Neural cell (in vitro differentiated cells): ENCODE data around the gene TMEM121B.

Experiments
- CTCF ChIP-seq: fragments of 450-650 bp; IDR thresholded peaks from 2 replicates; pipeline ENCODE4 v1.5.1; 2014; ENCODE audit warnings: antibody characterized with exemption, mild to moderate bottlenecking, moderate library complexity; ENCODE audit not compliant: poor library complexity, severe bottlenecking
- EP300 ChIP-seq: fragments of 450-650 bp; conservative IDR thresholded peaks from 2 replicates; pipeline ENCODE4 v1.6.1; 2014; ENCODE audit warnings: antibody characterized with exemption, mild to moderate bottlenecking, moderate library complexity; ENCODE audit not compliant: poor library complexity, severe bottlenecking
- EZH2 ChIP-seq: fragments of 200-600, 300-800 bp; shearing (Covaris generic), sonication (generic); IDR thresholded peaks from 2 replicates; pipeline ENCODE4 v1.6.1; 2014; ENCODE audit warnings: antibody characterized with exemption, low read length, borderline replicate concordance, mild to moderate bottlenecking; ENCODE audit not compliant: insufficient read depth, poor library complexity, severe bottlenecking
- POLR2AphosphoS5 ChIP-seq: IDR thresholded peaks from 2 replicates; pipeline ENCODE4 v1.6.1; 2012
- RAD21 ChIP-seq: fragments of 450-650 bp; conservative IDR thresholded peaks from 2 replicates; pipeline ENCODE4 v1.6.1; 2014; ENCODE audit warnings: antibody characterized with exemption, mild to moderate bottlenecking, moderate library complexity
- SMC3 ChIP-seq: fragments of 450-650 bp; conservative IDR thresholded peaks from 2 replicates; pipeline ENCODE4 v1.6.1; 2014; ENCODE audit warnings: antibody characterized with exemption, mild to moderate bottlenecking, moderate library complexity; ENCODE audit not compliant: poor library complexity
- TAF1 ChIP-seq: IDR thresholded peaks from 2 replicates; pipeline ENCODE4 v1.6.1; 2012; ENCODE audit warnings: low read depth
- TF ChIP-seq, protein P1 (sequence below): IDR thresholded peaks from 2 replicates; pipeline ENCODE4 v1.6.1; 2012; ENCODE audit warnings: borderline replicate concordance

DNA sequence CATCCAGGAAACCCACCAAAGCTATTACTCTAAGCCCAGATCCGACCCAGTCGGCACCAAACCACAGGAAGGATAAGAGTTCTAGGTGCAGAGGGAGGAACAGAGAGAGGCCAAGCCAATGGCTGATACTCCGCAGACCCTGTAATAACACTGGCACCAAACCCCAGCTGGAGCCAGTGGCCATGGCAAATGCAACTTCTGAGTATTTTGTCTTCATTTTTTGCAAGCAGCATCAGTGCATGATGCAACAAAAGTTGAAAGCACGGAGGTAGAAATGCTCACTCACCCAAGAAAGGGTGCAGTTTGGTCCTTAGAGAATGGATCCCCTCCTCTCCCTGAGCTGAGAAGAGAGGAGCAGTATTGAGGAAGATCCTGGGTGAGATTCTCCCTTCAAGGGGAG is 2.8 kb downstream of the TMEM121B start:
- no peak for TF ChIP-seq EZH2
- no peak for TF ChIP-seq POLR2AphosphoS5
- TF ChIP-seq CTCF: no peak
- TF ChIP-seq EP300: no peak
- no peak for TF ChIP-seq SMC3
- no peak for TF ChIP-seq TAF1
- no peak for TF ChIP-seq RAD21
- TF ChIP-seq, protein P1, sequence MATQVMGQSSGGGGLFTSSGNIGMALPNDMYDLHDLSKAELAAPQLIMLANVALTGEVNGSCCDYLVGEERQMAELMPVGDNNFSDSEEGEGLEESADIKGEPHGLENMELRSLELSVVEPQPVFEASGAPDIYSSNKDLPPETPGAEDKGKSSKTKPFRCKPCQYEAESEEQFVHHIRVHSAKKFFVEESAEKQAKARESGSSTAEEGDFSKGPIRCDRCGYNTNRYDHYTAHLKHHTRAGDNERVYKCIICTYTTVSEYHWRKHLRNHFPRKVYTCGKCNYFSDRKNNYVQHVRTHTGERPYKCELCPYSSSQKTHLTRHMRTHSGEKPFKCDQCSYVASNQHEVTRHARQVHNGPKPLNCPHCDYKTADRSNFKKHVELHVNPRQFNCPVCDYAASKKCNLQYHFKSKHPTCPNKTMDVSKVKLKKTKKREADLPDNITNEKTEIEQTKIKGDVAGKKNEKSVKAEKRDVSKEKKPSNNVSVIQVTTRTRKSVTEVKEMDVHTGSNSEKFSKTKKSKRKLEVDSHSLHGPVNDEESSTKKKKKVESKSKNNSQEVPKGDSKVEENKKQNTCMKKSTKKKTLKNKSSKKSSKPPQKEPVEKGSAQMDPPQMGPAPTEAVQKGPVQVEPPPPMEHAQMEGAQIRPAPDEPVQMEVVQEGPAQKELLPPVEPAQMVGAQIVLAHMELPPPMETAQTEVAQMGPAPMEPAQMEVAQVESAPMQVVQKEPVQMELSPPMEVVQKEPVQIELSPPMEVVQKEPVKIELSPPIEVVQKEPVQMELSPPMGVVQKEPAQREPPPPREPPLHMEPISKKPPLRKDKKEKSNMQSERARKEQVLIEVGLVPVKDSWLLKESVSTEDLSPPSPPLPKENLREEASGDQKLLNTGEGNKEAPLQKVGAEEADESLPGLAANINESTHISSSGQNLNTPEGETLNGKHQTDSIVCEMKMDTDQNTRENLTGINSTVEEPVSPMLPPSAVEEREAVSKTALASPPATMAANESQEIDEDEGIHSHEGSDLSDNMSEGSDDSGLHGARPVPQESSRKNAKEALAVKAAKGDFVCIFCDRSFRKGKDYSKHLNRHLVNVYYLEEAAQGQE: no peak
